Right lobe of liver (tissue), 6 donors: ENCODE results near the gene UBE2E1. TPM values are rescaled to one million over a fixed set of nuclear protein-coding genes. Genes with fewer than 3 reads are reported as not detected.

Source experiments
- ATAC-seq, 4 donors: fragments of 200-7000 bp; cut with Tn5 transposase; one replicate each; pipeline ENCODE4 v1.9.1; 2020; ENCODE audit warnings: mild to moderate bottlenecking in 4 of 4, moderate library complexity in 4 of 4
- DNase-seq, 3 donors: peaks; one replicate each; pipeline ENCODE4 v3.0.0-alpha.2; 2020
- H3K27ac ChIP-seq, 3 donors: fragments of 200-600 bp; one replicate each; pipeline ENCODE4 v1.8.0; 2022
- H3K27me3 ChIP-seq, 2 donors: fragments of 200-600 bp; one replicate each; pipeline ENCODE4 v1.8.0; 2022
- H3K36me3 ChIP-seq, 4 donors: fragments of 200-600 bp; sonication (generic) in 1 of 4; one replicate each; pipeline versions ENCODE4 v1.5.1 to v1.8.0; 2017 to 2022; ENCODE audit warnings: control low read depth in 1 of 4
- H3K4me1 ChIP-seq, 4 donors: fragments of 200-600 bp; sonication (generic) in 1 of 4; one replicate each; pipeline versions ENCODE4 v1.5.1 to v1.8.0; 2017 to 2022; ENCODE audit warnings: control low read depth in 1 of 4
- H3K4me3 ChIP-seq, 3 donors: fragments of 200-600 bp; one replicate each; pipeline ENCODE4 v1.8.0; 2022
- H3K9me3 ChIP-seq, 4 donors: fragments of 200-600 bp; sonication (generic) in 1 of 4; one replicate each; pipeline versions ENCODE4 v1.5.1 to v1.8.0; 2017 to 2022; ENCODE audit warnings: control low read depth in 1 of 4
- POLR2A ChIP-seq: fragments of 450-650 bp; IDR thresholded peaks from one replicate; pipeline ENCODE4 v1.6.1; 2017; ENCODE audit warnings: antibody characterized with exemption, mild to moderate bottlenecking
- WGBS: methylation state at CpG from one replicate; pipeline ENCODE4 v1.1.6; 2018; ENCODE audit warnings: low coverage, low lambda C conversion rate; ENCODE audit not compliant: insufficient coverage; ENCODE audit errors: missing lambda C conversion rate; 5-methylcytosine and 5-hydroxymethylcytosine counted together
- intact Hi-C, 2 donors: fragments of 100-400 bp; cut with DNase I; formaldehyde crosslinking; loops; one replicate each; pipeline versions ENCODE4 v1.11.2 to v1.14.1; 2022
- total RNA-seq, 6 experiments: library from RNA; depleted of rRNA in 2 of 6; stranded (reverse); fragments of >200 nt in 2 of 6; fragmentation: NEBNext Ultra II Directional in 3 of 6; extraction: Animal tissue kit (Norgen Biotek cat#: 25700) in 3 of 6; gene quantifications; one replicate each; pipeline versions ENCODE4 v1.1.0 to v1.2.4, GENCODE V29; 2016 to 2023
- TF ChIP-seq, protein P1 (sequence below), 4 donors: fragments of 200-600 bp in 3 of 4; fragments of 450-650 bp in 1 of 4; IDR thresholded peaks; one replicate each; pipeline versions ENCODE4 v1.5.1 to v1.8.0; 2016 to 2022; ENCODE audit warnings: antibody characterized with exemption in 4 of 4, mild to moderate bottlenecking in 2 of 4
- donor health status: DM: no; HTN: yes; CAD: no.
- donor health status: DM: no; HTN: no; CAD: no.
- donor health status: DM: no; HTN: no; CAD: no.
- donor health status: DM: no; HTN: yes; CAD: no.
- donor health status: DM: no; HTN: yes; CAD: no.

UBE2E1 gene
- total RNA-seq, 6 experiments from 2014 or later: 20.8 to 40.4 (median 29.7) TPM

DNA sequence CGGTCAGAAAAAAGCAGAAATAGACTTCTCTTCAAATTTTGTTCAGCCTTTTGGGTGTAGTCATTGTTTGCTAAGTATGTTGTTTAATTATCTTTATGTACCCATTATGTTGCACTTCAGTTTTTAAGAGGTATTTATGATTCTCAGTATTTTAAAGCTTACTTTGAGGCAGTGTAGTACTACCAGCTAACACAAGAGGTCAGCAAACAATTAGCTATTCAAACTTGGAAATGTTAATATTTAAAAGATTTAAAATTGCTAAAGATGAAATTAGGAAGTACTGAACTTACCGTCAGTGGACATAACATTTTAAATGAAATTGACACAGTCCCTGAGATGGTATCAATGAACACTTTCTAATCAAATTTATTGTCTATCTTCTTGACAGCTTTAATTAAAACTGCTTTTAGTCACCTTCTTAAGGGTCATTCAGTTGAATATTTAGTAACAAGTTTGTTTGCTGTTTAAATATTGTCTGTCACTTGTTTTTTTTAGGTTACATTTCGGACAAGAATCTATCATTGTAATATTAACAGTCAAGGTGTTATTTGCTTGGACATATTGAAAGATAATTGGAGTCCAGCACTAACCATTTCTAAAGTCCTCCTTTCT, 83.0 kb downstream of the UBE2E1 start:
- H3K27me3 ChIP-seq: no peaks in the 10 kb centered on the region
- whole genome bisulfite sequencing: 34% methylated on average over 3 of the region's 3 CpGs
- peak; percentile 68 to 73 (median 72) for ATAC-seq
- TF ChIP-seq POLR2A: no peak
- TF ChIP-seq, protein P1, sequence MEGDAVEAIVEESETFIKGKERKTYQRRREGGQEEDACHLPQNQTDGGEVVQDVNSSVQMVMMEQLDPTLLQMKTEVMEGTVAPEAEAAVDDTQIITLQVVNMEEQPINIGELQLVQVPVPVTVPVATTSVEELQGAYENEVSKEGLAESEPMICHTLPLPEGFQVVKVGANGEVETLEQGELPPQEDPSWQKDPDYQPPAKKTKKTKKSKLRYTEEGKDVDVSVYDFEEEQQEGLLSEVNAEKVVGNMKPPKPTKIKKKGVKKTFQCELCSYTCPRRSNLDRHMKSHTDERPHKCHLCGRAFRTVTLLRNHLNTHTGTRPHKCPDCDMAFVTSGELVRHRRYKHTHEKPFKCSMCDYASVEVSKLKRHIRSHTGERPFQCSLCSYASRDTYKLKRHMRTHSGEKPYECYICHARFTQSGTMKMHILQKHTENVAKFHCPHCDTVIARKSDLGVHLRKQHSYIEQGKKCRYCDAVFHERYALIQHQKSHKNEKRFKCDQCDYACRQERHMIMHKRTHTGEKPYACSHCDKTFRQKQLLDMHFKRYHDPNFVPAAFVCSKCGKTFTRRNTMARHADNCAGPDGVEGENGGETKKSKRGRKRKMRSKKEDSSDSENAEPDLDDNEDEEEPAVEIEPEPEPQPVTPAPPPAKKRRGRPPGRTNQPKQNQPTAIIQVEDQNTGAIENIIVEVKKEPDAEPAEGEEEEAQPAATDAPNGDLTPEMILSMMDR (IDR thresholded peaks at IDR 0.05): peak; percentile 82 to 85 (median 84)
- intact Hi-C loops: no loop called here
- peaks cover 0 to 10% (median 4%) of the 10 kb centered on the region in 4 donors for H3K4me1 ChIP-seq
- no peak overlapping the region for H3K4me3 ChIP-seq
- peaks cover 0 to 14% (median 8%) of the 10 kb centered on the region in 4 donors for H3K36me3 ChIP-seq
- no peak for DNase-seq
- no peaks in the 10 kb centered on the region for H3K9me3 ChIP-seq
- no peak overlapping the region for H3K27ac ChIP-seq

DNA sequence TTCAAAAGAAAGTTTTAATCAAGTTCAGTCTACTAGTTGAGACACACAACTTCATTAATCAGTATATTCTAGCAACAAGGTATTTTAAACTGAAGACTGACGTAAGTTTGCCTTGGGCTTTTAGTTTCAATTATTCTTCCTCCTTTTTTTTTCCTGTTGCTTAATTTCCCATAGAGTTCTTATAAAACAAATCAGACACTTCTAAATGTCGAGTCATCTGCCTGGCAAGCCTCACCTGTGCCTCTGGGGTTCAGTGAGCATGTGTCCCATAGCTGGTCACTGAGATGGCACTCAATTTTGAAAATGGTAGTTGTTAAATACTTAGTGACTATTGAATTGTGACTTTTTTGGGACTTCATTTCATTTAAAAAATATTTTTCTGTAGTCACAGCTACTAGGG, 83.6 kb downstream of the UBE2E1 start:
- no peaks in the 10 kb centered on the region for H3K9me3 ChIP-seq
- no peaks in the 10 kb centered on the region for H3K27me3 ChIP-seq
- intact Hi-C loops: no loop called here
- 45% methylated on average over 2 of the region's 2 CpGs for WGBS
- H3K27ac ChIP-seq: no peak overlapping the region
- H3K4me3 ChIP-seq: no peak overlapping the region
- no peak for DNase-seq
- peaks cover 0 to 10% (median 4%) of the 10 kb centered on the region in 4 donors for H3K4me1 ChIP-seq
- TF ChIP-seq POLR2A: no peak
- TF ChIP-seq, protein P1 (IDR thresholded peaks at IDR 0.05): no peak
- peak; percentile 30 to 54 (median 52) for ATAC-seq
- peaks cover 0 to 14% (median 8%) of the 10 kb centered on the region in 4 donors for H3K36me3 ChIP-seq

DNA sequence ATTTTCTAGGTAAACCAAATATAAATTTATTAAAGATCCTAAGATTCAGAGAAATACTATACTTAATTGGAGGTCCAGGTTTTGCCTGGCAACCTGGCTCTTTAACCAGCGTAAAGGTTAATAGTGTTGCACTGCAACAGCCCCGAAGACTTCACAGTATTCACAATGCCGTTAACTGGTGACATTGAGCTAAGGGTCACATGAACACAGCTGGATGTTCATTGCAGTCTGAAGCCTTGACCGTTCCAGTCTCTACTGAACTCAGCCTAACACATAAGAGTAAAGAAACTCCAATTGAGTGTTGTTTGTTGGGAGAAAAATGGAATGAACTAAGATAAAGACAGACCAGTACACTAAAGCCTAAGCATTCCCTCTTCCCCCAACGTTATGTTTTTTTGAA, 84.2 kb downstream of the UBE2E1 start:
- Histone ChIP-seq H3K9me3 (no peaks in the 10 kb centered on the region), H3K36me3 (peaks cover 0 to 14% (median 8%) of the 10 kb centered on the region in 4 donors), H3K4me1 (peaks cover 0 to 10% (median 4%) of the 10 kb centered on the region in 4 donors), H3K4me3 (no peak overlapping the region), H3K27ac (no peak overlapping the region), H3K27me3 (no peaks in the 10 kb centered on the region)
- intact Hi-C loops: no loop called here
- 66% methylated on average over 5 of the region's 5 CpGs for WGBS
- TF ChIP-seq POLR2A: no peak
- TF ChIP-seq, protein P1 (IDR thresholded peaks at IDR 0.05): no peak
- ATAC-seq (peak in 1 of 4 donors; percentile 20), DNase-seq (no peak)

DNA sequence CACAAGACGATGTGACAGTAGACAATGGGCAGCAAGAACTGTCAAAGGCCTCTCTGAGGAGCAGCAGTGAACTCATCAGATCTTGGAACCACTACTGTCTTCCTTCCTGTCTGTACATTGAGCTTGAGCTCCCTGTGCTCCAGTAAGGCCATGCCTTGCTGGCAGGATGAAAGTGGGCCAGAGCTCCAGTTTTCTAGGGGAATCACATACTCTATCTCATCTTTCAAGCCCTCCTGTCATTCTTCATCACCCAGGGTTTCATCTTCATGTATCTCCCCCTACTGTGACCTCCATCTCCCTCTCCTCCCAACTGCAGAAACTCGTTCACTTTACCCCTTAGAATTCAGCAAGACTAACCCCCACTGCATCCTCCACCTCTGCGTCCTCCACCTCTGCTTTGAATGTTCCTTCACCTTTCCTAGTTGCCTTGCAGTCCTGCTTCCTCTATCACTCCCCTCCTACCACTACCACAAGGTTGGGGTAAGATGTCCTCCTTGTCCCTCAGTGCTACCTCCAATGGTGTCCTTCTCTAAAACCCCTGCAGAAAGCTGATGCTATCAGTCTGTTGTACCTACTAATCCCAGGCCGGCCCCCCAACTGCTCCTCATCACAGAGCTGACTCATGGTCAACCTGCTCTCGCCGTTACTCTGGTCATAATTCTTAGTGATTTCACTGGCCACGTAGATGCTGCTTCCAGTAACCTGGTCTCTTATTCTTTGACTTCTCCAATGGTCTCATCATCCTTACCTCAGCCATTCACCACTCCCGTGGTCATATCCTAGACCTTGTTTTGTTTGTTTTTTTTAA, 88.7 kb downstream of the UBE2E1 start:
- DNase-seq: no peak
- intact Hi-C loops: no loop called here
- 80% methylated on average over 7 of the region's 8 CpGs for WGBS

More for the DNA sequence above, 88.7 kb downstream of the UBE2E1 start:
- Histone ChIP-seq H3K9me3 (no peaks in the 10 kb centered on the region), H3K36me3 (peaks cover 0 to 27% (median 8%) of the 10 kb centered on the region in 4 donors), H3K4me1 (peaks cover 0 to 3% (median 0%) of the 10 kb centered on the region in 4 donors), H3K4me3 (no peak overlapping the region), H3K27ac (no peak overlapping the region), H3K27me3 (no peaks in the 10 kb centered on the region)
- peak in 2 of 4 donors; percentile 13 to 33 for ATAC-seq
- TF ChIP-seq, protein P1 (IDR thresholded peaks at IDR 0.05): no peak
- TF ChIP-seq POLR2A: no peak
